HT-29 (cell line): ENCODE data around the gene COL6A2. TPM values are rescaled to one million over a fixed set of nuclear protein-coding genes. Genes with fewer than 3 reads are reported as not detected.
"Not testable (repeated sequence)": the region's sequence is repeated elsewhere in the genome, so short reads cannot be mapped to it uniquely, and the experiment has no call there.

Experiments
- DNase-seq: peaks from one replicate; pipeline ENCODE4 v3.0.0-alpha.2; 2015; ENCODE audit warnings: low spot score
- total RNA-seq: library from RNA; depleted of rRNA; stranded (reverse); fragments of >200 nt; shearing (Covaris generic); gene quantifications from 2 replicates; pipeline ENCODE4 v1.2.3, GENCODE V29; 2014

COL6A2 gene
- total RNA-seq, 1 experiment from 2014 or later = not detected

DNA sequence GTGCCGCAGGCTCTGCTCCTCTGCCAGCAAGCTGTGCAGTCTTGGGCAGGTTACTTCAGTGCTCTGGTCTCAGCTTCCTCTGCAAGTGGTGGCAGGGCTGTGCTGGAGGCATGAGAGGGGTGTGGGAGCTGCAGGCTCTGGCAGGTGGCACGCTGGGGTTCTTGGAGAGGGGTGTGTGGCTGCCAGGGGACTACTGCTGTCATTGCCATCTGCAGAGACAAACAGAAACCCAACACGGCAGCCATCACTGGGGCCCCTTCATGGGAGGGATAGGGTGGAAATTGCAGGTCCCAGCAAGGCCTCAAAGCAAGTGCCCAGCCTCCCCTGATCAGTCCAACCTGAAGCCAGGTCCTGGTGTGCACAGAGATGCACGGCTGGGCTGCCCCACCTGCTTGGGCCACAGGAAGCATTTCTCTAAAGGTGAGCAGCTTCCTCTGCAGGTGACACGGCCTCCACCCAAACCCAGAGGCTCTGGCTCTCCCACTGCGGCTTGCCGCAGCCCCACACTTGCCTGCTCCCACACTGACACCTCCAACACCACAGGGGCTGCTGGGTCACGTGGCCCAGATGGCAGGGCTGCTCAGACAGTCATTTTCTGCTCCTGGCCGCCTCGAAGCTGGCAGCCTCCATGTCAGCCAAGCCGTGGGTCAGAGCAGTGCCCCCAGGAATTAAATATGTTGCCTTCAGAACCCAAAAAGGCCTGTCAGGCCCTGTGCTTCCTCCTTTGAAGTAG is 4.1 kb upstream of the COL6A2 start:
- DNase-seq = no peak

- no peak for DNase-seq
These were observed 3.4 kb upstream of the COL6A2 start for GRCh38 chr21:46094401-46095082.

DNA sequence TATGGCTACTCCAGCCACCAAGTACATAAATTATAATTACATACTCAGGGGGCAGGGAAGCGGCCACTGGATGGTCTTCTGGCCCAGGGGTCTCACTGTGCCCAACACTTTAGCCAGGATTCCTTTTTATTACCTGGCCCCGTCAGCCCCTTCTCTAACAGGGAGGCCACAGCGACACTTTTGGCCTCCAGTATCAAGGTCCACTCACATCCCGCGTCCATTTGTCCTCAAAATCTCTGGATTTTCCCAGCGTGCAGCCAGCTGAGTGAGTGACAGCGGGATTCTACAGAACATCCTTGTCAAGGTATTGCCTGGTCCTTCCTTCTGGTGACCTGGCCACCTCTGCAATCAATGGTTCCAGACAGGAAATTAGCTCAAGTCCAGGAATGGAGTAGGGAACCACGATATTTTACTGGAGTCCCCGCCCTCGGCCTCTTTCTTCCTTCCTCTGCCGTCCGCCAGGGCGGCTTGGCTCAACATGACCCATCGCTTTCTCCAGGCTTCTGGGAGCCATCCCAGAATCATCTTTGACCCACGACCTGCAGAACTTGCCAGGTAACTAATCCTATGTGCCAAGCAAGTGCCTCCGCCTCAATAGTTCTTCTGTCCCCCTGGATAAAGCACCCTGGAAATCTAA is 2.7 kb upstream of the COL6A2 start:
- no peak for DNase-seq

GRCh38 chr21:46095814-46096595 is 1.9 kb upstream of the COL6A2 start:
- no peak for DNase-seq

GRCh38 chr21:46096596-46097335 is 1.1 kb upstream of the COL6A2 start:
- no peak for DNase-seq

DNA sequence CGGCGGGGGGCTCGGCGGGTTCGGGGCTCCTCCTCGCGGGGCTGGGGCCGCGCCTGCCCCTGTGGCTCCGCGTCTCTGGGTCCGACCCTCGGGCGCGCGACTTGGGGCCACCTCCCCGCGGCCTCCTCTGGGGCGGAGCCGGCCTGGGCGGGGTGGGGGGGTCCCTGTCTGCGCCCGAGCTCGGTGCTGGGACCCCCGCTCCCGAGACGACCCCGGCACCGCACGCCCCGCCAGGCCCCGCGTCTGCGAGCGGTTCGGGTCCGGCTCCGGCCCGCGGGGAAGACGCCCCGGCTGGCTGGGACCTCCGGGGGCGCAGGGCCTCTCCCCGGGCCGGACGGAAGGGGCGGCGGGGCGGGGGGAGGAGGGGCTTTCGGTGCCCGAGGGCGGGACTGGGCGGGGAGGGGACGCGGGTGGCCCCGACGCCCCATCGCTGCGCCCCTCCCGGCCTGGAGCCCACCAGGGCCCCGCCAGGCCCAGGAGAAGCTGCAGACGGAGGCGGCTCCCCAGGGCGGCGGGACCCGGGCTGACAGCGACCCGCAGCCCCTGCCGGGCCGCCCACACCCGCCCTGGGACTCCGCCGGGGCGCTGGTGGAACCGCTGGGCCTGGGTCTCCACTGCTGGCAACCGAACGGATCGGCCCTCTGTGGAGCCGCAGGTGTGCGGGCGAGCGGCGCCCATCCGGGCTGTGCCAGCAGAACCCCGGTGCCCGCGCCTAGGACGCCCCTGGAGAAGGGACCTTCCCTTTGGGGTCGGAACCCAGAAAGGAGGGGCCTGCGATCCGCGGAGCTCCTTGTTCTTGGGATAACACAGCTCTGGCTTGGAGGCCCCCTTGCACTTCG is 610 bp downstream of the COL6A2 start:
- no peak for DNase-seq

GRCh38 chr21:46099476-46099875 is 1.6 kb downstream of the COL6A2 start:
- DNase-seq = no peak

GRCh38 chr21:46100020-46100419 is 2.1 kb downstream of the COL6A2 start:
- no peak for DNase-seq

- DNase-seq = no peak
These were observed 2.5 kb downstream of the COL6A2 start for GRCh38 chr21:46100426-46100825.

GRCh38 chr21:46100906-46101305 is 3.0 kb downstream of the COL6A2 start:
- DNase-seq = no peak

- no peak for DNase-seq
These were observed 6.2 kb downstream of the COL6A2 start for GRCh38 chr21:46104104-46104503.

GRCh38 chr21:46107376-46107775 is 9.5 kb downstream of the COL6A2 start:
- not testable (repeated sequence) for DNase-seq

DNA sequence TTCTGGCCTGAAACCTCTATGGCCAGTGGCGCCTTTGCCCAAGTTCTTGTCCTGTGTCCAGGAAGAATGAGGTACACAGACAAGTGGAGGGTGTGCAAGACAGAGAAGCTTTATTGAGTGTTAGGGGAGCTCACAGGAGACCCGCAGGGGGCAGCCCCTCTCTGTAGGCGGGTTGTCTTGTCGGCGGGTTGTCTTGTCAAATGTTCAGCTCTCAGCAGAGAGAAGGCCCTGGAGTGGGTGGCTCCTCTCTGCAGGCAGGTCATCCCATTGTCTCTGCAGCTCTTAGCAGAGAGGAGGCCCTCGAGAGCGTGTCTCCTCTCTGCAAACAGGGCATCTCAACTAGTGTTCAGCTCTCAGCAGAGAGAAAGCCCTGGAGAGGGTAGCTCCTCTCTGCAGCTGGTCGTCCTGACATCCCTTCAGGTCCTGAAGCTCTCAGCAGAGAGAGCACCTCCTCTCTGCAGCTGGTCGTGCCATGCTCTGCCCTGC is 11.0 kb downstream of the COL6A2 start:
- DNase-seq = no peak

- DNase-seq = no peak
These were observed 11.7 kb downstream of the COL6A2 start for GRCh38 chr21:46109313-46110221.

DNA sequence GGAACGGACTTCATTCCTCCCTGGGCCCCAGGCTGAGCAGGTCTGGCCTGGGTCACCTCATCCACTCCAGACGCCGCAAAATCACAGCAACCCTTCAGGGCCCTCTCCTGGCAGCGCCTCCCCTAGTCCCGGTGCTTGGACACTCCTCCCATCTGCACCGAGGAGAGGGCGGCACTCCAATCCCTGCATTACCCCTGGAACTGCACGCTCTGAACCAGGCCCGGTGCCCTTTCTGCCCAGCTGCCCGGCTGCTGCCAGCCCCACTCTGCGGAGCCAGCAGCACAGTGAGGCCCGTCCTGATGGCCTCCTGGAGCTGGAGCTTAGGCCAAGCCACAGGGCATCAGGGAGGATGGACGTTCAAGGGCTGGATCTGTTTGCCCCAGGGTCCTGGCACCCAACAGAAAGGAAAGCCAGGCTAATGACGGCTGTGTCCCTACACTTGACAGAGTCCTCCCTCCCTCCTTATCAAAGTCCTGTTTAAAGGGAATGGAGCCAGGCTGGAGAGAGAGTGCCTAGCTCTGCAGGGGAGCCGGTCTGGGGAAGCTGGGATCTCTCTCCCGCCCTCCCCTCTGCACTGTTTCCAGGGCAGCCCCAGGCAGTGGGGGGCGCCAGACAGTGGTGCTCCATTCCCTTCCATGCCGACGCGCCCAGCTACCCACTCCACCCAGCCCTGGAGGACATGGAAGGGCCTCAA is 12.7 kb downstream of the COL6A2 start:
- DNase-seq = no peak

DNA sequence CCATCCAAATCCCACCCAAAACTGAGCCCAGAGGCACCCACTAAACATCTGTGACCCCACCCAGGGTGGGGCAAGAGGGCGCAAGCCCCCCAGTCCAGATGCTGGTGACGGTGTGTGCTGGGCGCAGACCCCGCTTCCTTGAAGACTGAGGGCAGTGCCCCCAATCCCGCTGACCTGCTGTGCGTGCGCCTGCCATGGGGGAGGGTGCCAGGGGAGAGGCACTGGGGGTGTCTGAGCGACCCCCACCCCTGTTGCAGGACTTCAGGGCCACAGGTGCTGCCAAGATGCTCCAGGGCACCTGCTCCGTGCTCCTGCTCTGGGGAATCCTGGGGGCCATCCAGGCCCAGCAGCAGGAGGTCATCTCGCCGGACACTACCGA is 13.3 kb downstream of the COL6A2 start:
- no peak for DNase-seq

- DNase-seq = no peak
These were observed 14.2 kb downstream of the COL6A2 start for GRCh38 chr21:46111857-46112724.
